Posterior vena cava (tissue), 2 donors: ENCODE results near the gene NCSTN. TPM values are rescaled to one million over a fixed set of nuclear protein-coding genes. Genes with fewer than 3 reads are reported as not detected.

Experiments used
- DNase-seq: peaks from one replicate; pipeline ENCODE4 v3.0.0-alpha.2; 2020; ENCODE audit warnings: low spot score
- intact Hi-C, 2 donors: fragments of 100-400 bp; cut with DNase I; formaldehyde crosslinking; loops; one replicate each; pipeline versions ENCODE4 v1.14.1 to v1.14.2; 2022 to 2023
- long read RNA-seq, 2 donors: library from polyadenylated mRNA; unstranded; transcript quantifications; one replicate each; pipeline ENCODE4 v2.0.0, GENCODE V29; 2020 to 2021
- total RNA-seq, 2 donors: library from RNA; stranded (reverse); fragmentation: NEBNext Ultra II Directional; extraction: Animal tissue kit (Norgen Biotek cat#: 25700); gene quantifications; one replicate each; pipeline ENCODE4 v1.2.1, GENCODE V29; 2021
- donor health status: DM: yes; HTN: yes; CAD: no.
- donor health status: DM: yes; HTN: yes; CAD: no.

The NCSTN gene
- total RNA-seq: 10 to 100 TPM; 57.3 to 78.9 TPM
- long read RNA-seq, donor 1, partial matches to known transcripts: 2 of 6 reads
- long read RNA-seq, donor 1, other reads (novel, unspliced or antisense): 1 of 6 reads
- long read RNA-seq, donor 2, partial matches to known transcripts: 1 of 3 reads
- long read RNA-seq, donor 2, other reads (novel, unspliced or antisense): 0 of 3 reads

GRCh38 chr1:160342953-160343869 is at the start of gene NCSTN, which contains the start of gene COPA:
NCSTN (plus strand) TSS chr1:160343383; CDS start chr1:160343397, 14 bp downstream.
COPA (minus strand) TSS chr1:160343250; CDS start chr1:160343170, 80 bp downstream.
- intact Hi-C loops: no loop called here
- DNase-seq: peak; percentile 98

GRCh38 chr1:160296036-160296435 is 47.1 kb upstream of the NCSTN start:
- intact Hi-C loops: no loop called here
- DNase-seq: no peak

GRCh38 chr1:160300173-160300572 is 43.0 kb upstream of the NCSTN start:
- DNase-seq: no peak
- intact Hi-C loops: no loop called here

GRCh38 chr1:160307118-160307791 is 35.9 kb upstream of the NCSTN start:
- intact Hi-C loops: no loop called here
- no peak for DNase-seq

- DNase-seq: no peak
- intact Hi-C loops: no loop called here
Measured at GRCh38 chr1:160308451-160309184, 34.6 kb upstream of the NCSTN start.

GRCh38 chr1:160309185-160309557 is 34.0 kb upstream of the NCSTN start:
- intact Hi-C loops: no loop called here
- no peak for DNase-seq

- intact Hi-C loops: no loop called here
- DNase-seq: no peak
Measured at GRCh38 chr1:160309571-160309970, 33.6 kb upstream of the NCSTN start.

- DNase-seq: no peak
- intact Hi-C loops: no loop called here
Measured at GRCh38 chr1:160315359-160315758, 27.8 kb upstream of the NCSTN start.

GRCh38 chr1:160322831-160323230 is 20.4 kb upstream of the NCSTN start:
- intact Hi-C loops: no loop called here
- DNase-seq: no peak

GRCh38 chr1:160325252-160325651 is 17.9 kb upstream of the NCSTN start:
- intact Hi-C loops: no loop called here
- no peak for DNase-seq

- DNase-seq: no peak
- intact Hi-C loops: no loop called here
Measured at GRCh38 chr1:160326418-160326817, 16.8 kb upstream of the NCSTN start.

GRCh38 chr1:160328184-160328583 is 15.0 kb upstream of the NCSTN start:
- DNase-seq: no peak
- intact Hi-C loops: no loop called here

- intact Hi-C loops: no loop called here
- DNase-seq: no peak
Measured at GRCh38 chr1:160330119-160330518, 13.1 kb upstream of the NCSTN start.

GRCh38 chr1:160332516-160332915 is 10.7 kb upstream of the NCSTN start:
- no peak for DNase-seq
- intact Hi-C loops: no loop called here

- intact Hi-C loops: no loop called here
- DNase-seq: no peak
Measured at GRCh38 chr1:160338580-160338979, 4.6 kb upstream of the NCSTN start.

GRCh38 chr1:160340146-160340545 is 3.0 kb upstream of the NCSTN start:
- no peak for DNase-seq
- intact Hi-C loops: no loop called here

- intact Hi-C loops: no loop called here
- DNase-seq: no peak
Measured at GRCh38 chr1:160340866-160341265, 2.3 kb upstream of the NCSTN start.

- DNase-seq: no peak
- intact Hi-C loops: no loop called here
Measured at GRCh38 chr1:160342526-160342925, 657 bp upstream of the NCSTN start.

GRCh38 chr1:160344241-160344640 is 1.1 kb downstream of the NCSTN start:
- DNase-seq: no peak
- intact Hi-C loops: no loop called here

- no peak for DNase-seq
- intact Hi-C loops: no loop called here
Measured at GRCh38 chr1:160344936-160345335, 1.8 kb downstream of the NCSTN start.
